DND-41 (cell line): ENCODE measurements around the gene SPDYE8.
"Not testable (repeated sequence)": the region's sequence is repeated elsewhere in the genome, so short reads cannot be mapped to it uniquely, and the experiment has no call there.

Source experiments
- EZH2 ChIP-seq: IDR thresholded peaks from 3 replicates; pipeline ENCODE4 v1.6.1; 2012; ENCODE audit warnings: borderline replicate concordance, low read depth, mild to moderate bottlenecking, moderate library complexity, low read length, inconsistent platforms; ENCODE audit not compliant: severe bottlenecking
- TF ChIP-seq, protein P1 (sequence below): IDR thresholded peaks from 2 replicates; pipeline ENCODE4 v1.5.1; 2012; ENCODE audit warnings: borderline replicate concordance, low read length, moderate library complexity, mild to moderate bottlenecking; ENCODE audit not compliant: poor library complexity, severe bottlenecking; ENCODE audit errors: extremely low read depth

- TF ChIP-seq, protein P1, sequence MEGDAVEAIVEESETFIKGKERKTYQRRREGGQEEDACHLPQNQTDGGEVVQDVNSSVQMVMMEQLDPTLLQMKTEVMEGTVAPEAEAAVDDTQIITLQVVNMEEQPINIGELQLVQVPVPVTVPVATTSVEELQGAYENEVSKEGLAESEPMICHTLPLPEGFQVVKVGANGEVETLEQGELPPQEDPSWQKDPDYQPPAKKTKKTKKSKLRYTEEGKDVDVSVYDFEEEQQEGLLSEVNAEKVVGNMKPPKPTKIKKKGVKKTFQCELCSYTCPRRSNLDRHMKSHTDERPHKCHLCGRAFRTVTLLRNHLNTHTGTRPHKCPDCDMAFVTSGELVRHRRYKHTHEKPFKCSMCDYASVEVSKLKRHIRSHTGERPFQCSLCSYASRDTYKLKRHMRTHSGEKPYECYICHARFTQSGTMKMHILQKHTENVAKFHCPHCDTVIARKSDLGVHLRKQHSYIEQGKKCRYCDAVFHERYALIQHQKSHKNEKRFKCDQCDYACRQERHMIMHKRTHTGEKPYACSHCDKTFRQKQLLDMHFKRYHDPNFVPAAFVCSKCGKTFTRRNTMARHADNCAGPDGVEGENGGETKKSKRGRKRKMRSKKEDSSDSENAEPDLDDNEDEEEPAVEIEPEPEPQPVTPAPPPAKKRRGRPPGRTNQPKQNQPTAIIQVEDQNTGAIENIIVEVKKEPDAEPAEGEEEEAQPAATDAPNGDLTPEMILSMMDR, result not testable (repeated sequence)
- not testable (repeated sequence) for TF ChIP-seq EZH2
These were observed 53.1 kb downstream of the SPDYE8 start for GRCh38 chr7:72976434-72976833.
